Measurements from ENCODE around the gene ACOX1. TPM values are rescaled to one million over a fixed set of nuclear protein-coding genes. Genes with fewer than 3 reads are reported as not detected.
A peak's percentile ranks its signal among the peaks of the same experiment; 100 is the strongest.

The ACOX1 gene
- total and polyA plus RNA-seq, 2 experiments from 2014 or later, result 36.0 to 93.6 TPM

GRCh38 chr17:76002100-76002499 is 23.1 kb upstream of the ACOX1 start:
- WGBS (ENCODE audit: low lambda C conversion rate, missing lambda C conversion rate), result 100% methylated on average over 12 of the region's 12 CpGs
- Histone ChIP-seq H3K9me2 (replicated peaks; ENCODE audit: insufficient read depth) (no peaks in the 10 kb centered on the region), H3K27ac (no peak overlapping the region), H3K4me2 (no peak overlapping the region), H3K9me3 (ENCODE audit: low read depth) (no peaks in the 10 kb centered on the region), H3K4me3 (no peak overlapping the region), H3K79me2 (no peaks in the 10 kb centered on the region), H3K36me3 (replicated peaks; ENCODE audit: insufficient read depth, low read depth) (no peaks in the 10 kb centered on the region), H4K20me1 (ENCODE audit: insufficient read depth, poor library complexity, severe bottlenecking) (no peaks in the 10 kb centered on the region), H3K4me1 (ENCODE audit: insufficient read depth) (peaks cover 23% of the 10 kb centered on the region), H3K27me3 (no peaks in the 10 kb centered on the region), H2AFZ (no peak overlapping the region)
- no peak for DNase-seq (ENCODE audit: low spot score)
- TF ChIP-seq CTCF (IDR thresholded peaks at IDR 0.05; ENCODE audit: poor library complexity), result no peak
- no peak for TF ChIP-seq EZH2 (IDR thresholded peaks at IDR 0.05; ENCODE audit: borderline replicate concordance)
- no peak for TF ChIP-seq EZH2phosphoT487 (IDR thresholded peaks at IDR 0.05; ENCODE audit: low read depth, severe bottlenecking, unreplicated experiment)

- Histone ChIP-seq H3K4me1 (ENCODE audit: insufficient read depth) (peaks cover 31% of the 10 kb centered on the region), H3K27ac (no peak within 1 kb of the TSS)
These were observed 22.0 kb upstream of the ACOX1 start, which contains the start of gene CDK3 for GRCh38 chr17:76000755-76001521. Gene CDK3, plus strand, starts transcription at chr17:76000855. Its CDS starts 571 bp downstream, at chr17:76001426.

GRCh38 chr17:76000016-76000754 is 21.2 kb upstream of the ACOX1 start:
- Histone ChIP-seq H3K4me1 (ENCODE audit: insufficient read depth) (peaks cover 34% of the 10 kb centered on the region), H3K36me3 (replicated peaks; ENCODE audit: insufficient read depth, low read depth) (no peaks in the 10 kb centered on the region), H3K4me3 (no peak overlapping the region), H2AFZ (no peak overlapping the region), H3K4me2 (no peak overlapping the region), H3K27me3 (no peaks in the 10 kb centered on the region), H3K79me2 (no peaks in the 10 kb centered on the region), H3K27ac (no peak overlapping the region), H3K9me3 (ENCODE audit: low read depth) (no peaks in the 10 kb centered on the region), H4K20me1 (ENCODE audit: insufficient read depth, poor library complexity, severe bottlenecking) (no peaks in the 10 kb centered on the region), H3K9me2 (replicated peaks; ENCODE audit: insufficient read depth) (no peaks in the 10 kb centered on the region)
- WGBS (ENCODE audit: low lambda C conversion rate, missing lambda C conversion rate), result 83% methylated on average over 27 of the region's 31 CpGs
- DNase-seq (ENCODE audit: low spot score), result peak; percentile 64
- no peak for TF ChIP-seq EZH2phosphoT487 (IDR thresholded peaks at IDR 0.05; ENCODE audit: low read depth, severe bottlenecking, unreplicated experiment)
- peak; percentile 52 for TF ChIP-seq CTCF (IDR thresholded peaks at IDR 0.05; ENCODE audit: poor library complexity)

More at GRCh38 chr17:76000755-76001521, 22.0 kb upstream of the ACOX1 start, which contains the start of gene CDK3:
- WGBS (ENCODE audit: low lambda C conversion rate, missing lambda C conversion rate), result 97% methylated on average over 14 of the region's 21 CpGs
- H3K27me3 ChIP-seq, result no peaks in the 10 kb centered on the region
- TF ChIP-seq CTCF (IDR thresholded peaks at IDR 0.05; ENCODE audit: poor library complexity) (no peak), EZH2 (IDR thresholded peaks at IDR 0.05; ENCODE audit: borderline replicate concordance) (no peak), EZH2phosphoT487 (IDR thresholded peaks at IDR 0.05; ENCODE audit: low read depth, severe bottlenecking, unreplicated experiment) (no peak)
- no peak within 1 kb of the TSS for H3K4me2 ChIP-seq
- no peaks in the 10 kb centered on the region for H3K9me2 ChIP-seq (replicated peaks; ENCODE audit: insufficient read depth)
- no peaks in the 10 kb centered on the region for H3K79me2 ChIP-seq
- no peaks in the 10 kb centered on the region for H3K9me3 ChIP-seq (ENCODE audit: low read depth)
- no peak for DNase-seq (ENCODE audit: low spot score)
- H4K20me1 ChIP-seq (ENCODE audit: insufficient read depth, poor library complexity, severe bottlenecking), result no peaks in the 10 kb centered on the region
- H3K4me3 ChIP-seq, result no peak within 1 kb of the TSS
- H2AFZ ChIP-seq, result no peak within 1 kb of the TSS
- no peaks in the 10 kb centered on the region for H3K36me3 ChIP-seq (replicated peaks; ENCODE audit: insufficient read depth, low read depth)

Data from hepatocyte (in vitro differentiated cells).